ENCODE measurements around the gene ASB13. TPM values are rescaled to one million over a fixed set of nuclear protein-coding genes. Genes with fewer than 3 reads are reported as not detected.

The ASB13 gene
- total RNA-seq, 1 experiment from 2014 or later = 25.9 TPM

- H4K20me1 ChIP-seq (ENCODE audit: insufficient read depth) = no peaks in the 10 kb centered on the region
- POLR2A ChIA-PET = no interaction called here
- H3K9me2 ChIP-seq (ENCODE audit: insufficient read depth) = no peaks in the 10 kb centered on the region
- H3K4me3 ChIP-seq (replicated peaks in 1 of 2; ENCODE audit: low read depth in 1 of 2, low read length in 2 of 2) = no peak overlapping the region
- peaks cover 19% of the 10 kb centered on the region; the same call in 1 of the 2 replicates for H3K79me2 ChIP-seq (ENCODE audit: insufficient read depth, low read length)
- H3K4me2 ChIP-seq (ENCODE audit: low read length) = no peak overlapping the region
- H3K9ac ChIP-seq (ENCODE audit: low read length) = no peak overlapping the region
- BruUV-seq (replicated peaks) = no TSS peak
- no peak for TF ChIP-seq REST (IDR thresholded peaks at IDR 0.05; ENCODE audit: low read depth)
- TF ChIP-seq JUND (IDR thresholded peaks at IDR 0.05) = no peak
- TF ChIP-seq POLR2A (IDR thresholded peaks at IDR 0.05; ENCODE audit: borderline replicate concordance, extremely low read depth, insufficient read depth, insufficient read length) = no peak
- TF ChIP-seq ATF3 (IDR thresholded peaks at IDR 0.05) = no peak
- TF ChIP-seq CBX3 (IDR thresholded peaks at IDR 0.05; ENCODE audit: low read depth) = no peak
- no peak for TF ChIP-seq YY1 (IDR thresholded peaks at IDR 0.05; ENCODE audit: extremely low read depth, insufficient replicate concordance, low read depth, low read length)
- no peak overlapping the region for H3K27ac ChIP-seq (ENCODE audit: low read depth, low read length)
- no peak for DNase-seq (ENCODE audit: low read depth, low spot score)
- no peaks in the 10 kb centered on the region for H3K27me3 ChIP-seq (ENCODE audit: insufficient read depth, low read length)
- H3K4me1 ChIP-seq (ENCODE audit: control insufficient read depth in 1 of 2, insufficient read depth in 2 of 2, low read length in 2 of 2) = peaks cover 0 to 21% of the 10 kb centered on the region in 2 experiments; a peak in 2 of 4 replicates
- H3K9me3 ChIP-seq (ENCODE audit: control insufficient read depth in 1 of 2, insufficient read depth in 1 of 2, low read depth in 1 of 2, low read length in 2 of 2) = no peaks in the 10 kb centered on the region
- RAD21 ChIA-PET (ENCODE audit: low non-redundant PET in 1 of 2, low total read pairs in 2 of 2, uncharacterized antibody in 2 of 2, unreplicated experiment in 2 of 2) = no interaction called here
- H3K36me3 ChIP-seq (ENCODE audit: control insufficient read depth in 1 of 2, insufficient read depth in 2 of 2, low read length in 2 of 2) = no peaks in the 10 kb centered on the region
- CTCF ChIA-PET = no interaction called here
- H2AFZ ChIP-seq (ENCODE audit: low read depth, low read length, poor library complexity, severe bottlenecking) = no peak overlapping the region
- no peak for ATAC-seq
- intact Hi-C loops (cut with micrococcal nuclease) = no loop called here
These were observed 9.4 kb downstream of the ASB13 start for GRCh38 chr10:5656737-5657579.

Data from HCT116 (cell line).